Heart left ventricle (tissue), 16 donors: ENCODE results near the gene ACSL1. TPM values are rescaled to one million over a fixed set of nuclear protein-coding genes. Genes with fewer than 3 reads are reported as not detected.

Source experiments
- ATAC-seq, 4 donors: fragments of 200-7000 bp; cut with Tn5 transposase; one replicate each; pipeline ENCODE4 v1.9.1; 2020 to 2022; ENCODE audit warnings: moderate library complexity in 4 of 4, mild to moderate bottlenecking in 3 of 4, moderate number of reproducible peaks in 1 of 4
- DNase-seq, 5 donors: peaks; one replicate each; pipeline ENCODE4 v3.0.0-alpha.2; 2020
- H3K27ac ChIP-seq, 12 donors: fragments of 200-600 bp; sonication (generic) in 4 of 12; one replicate each; pipeline versions ENCODE4 v1.5.0 to v1.8.0; 2016 to 2022; ENCODE audit warnings: mild to moderate bottlenecking in 2 of 12
- H3K27me3 ChIP-seq, 9 donors: fragments of 200-600 bp; sonication (generic) in 2 of 9; one replicate each; pipeline versions ENCODE4 v1.5.1 to v1.8.0; 2016 to 2022; ENCODE audit warnings: mild to moderate bottlenecking in 3 of 9
- H3K36me3 ChIP-seq, 9 donors: fragments of 200-600 bp; sonication (generic) in 2 of 9; one replicate each; pipeline versions ENCODE4 v1.5.0 to v1.8.0; 2018 to 2022; ENCODE audit warnings: mild to moderate bottlenecking in 2 of 9
- H3K4me1 ChIP-seq, 12 donors: fragments of 200-600 bp; sonication (generic) in 4 of 12; one replicate each; pipeline versions ENCODE4 v1.5.0 to v1.8.0; 2016 to 2022; ENCODE audit warnings: mild to moderate bottlenecking in 3 of 12
- H3K4me3 ChIP-seq, 12 donors: fragments of 200-600 bp; sonication (generic) in 4 of 12; one replicate each; pipeline versions ENCODE4 v1.5.0 to v1.8.0; 2017 to 2022; ENCODE audit warnings: mild to moderate bottlenecking in 9 of 12, moderate library complexity in 4 of 12
- H3K9me3 ChIP-seq, 12 donors: fragments of 200-600 bp; sonication (generic) in 4 of 12; one replicate each; pipeline versions ENCODE4 v1.5.0 to v1.8.0; 2016 to 2022; ENCODE audit warnings: mild to moderate bottlenecking in 1 of 12
- CTCF ChIP-seq, 12 donors: fragments of 200-600 bp; sonication (generic) in 4 of 12; IDR thresholded peaks; one replicate each; pipeline versions ENCODE4 v1.5.0 to v1.8.0; 2018 to 2022; ENCODE audit warnings: antibody characterized with exemption in 12 of 12, mild to moderate bottlenecking in 5 of 12
- POLR2A ChIP-seq, 2 donors: fragments of 450-650 bp; IDR thresholded peaks; one replicate each; pipeline ENCODE4 v1.6.1; 2017; ENCODE audit warnings: antibody characterized with exemption in 2 of 2, mild to moderate bottlenecking in 2 of 2, moderate library complexity in 2 of 2
- WGBS, 4 donors: extraction: QIAGEN DNeasy Blood & Tissue Kit in 2 of 4; methylation state at CpG; one replicate each; pipeline versions ENCODE4 v1.1.5 to v1.1.7; 2013 to 2018; 5-methylcytosine and 5-hydroxymethylcytosine counted together
- intact Hi-C, 10 donors: fragments of 100-400 bp; cut with DNase I; formaldehyde crosslinking; loops; one replicate each; pipeline versions ENCODE4 v1.11.1 to v1.14.2; 2022
- polyA plus RNA-seq, 2 donors: library from polyadenylated mRNA; stranded (reverse); fragments of 200-250 nt; gene quantifications; one replicate each; pipeline ENCODE4 v1.2.3, GENCODE V29; 2013
- total RNA-seq, 9 donors: library from RNA; depleted of rRNA in 2 of 9; stranded (reverse); fragments of >200 nt in 2 of 9; fragmentation: NEBNext Ultra II Directional in 3 of 9; extraction: Animal tissue kit (Norgen Biotek cat#: 25700) in 3 of 9; gene quantifications; one replicate each; pipeline versions ENCODE4 v1.1.0 to v1.2.4, GENCODE V29; 2016 to 2023
- donor health status: ischemic (EF 13 %, LVEDD 7.1; RV severe dilation, severe dysfunction).
- donor health status: healthy with polysubstance abuse.
- donor health status: DM: no; HTN: yes; CAD: no.
- donor health status: DM: no; HTN: no; CAD: no.
- donor health status: ischemic (EF 25% LVEDD 6.9; RV normal size, moderate dysfunction).
- donor health status: ischemic (EF 25% LVEDD 5.7; RV mildly dilated, moderate dysfunction).
- donor health status: healthy.
- donor health status: DM: yes; HTN: yes; CAD: no.
- donor health status: ischemic (EF 35%, LVEDD 5.7; RV mildly dilated, moderate dysfunction).
- donor health status: nonischemic (EF 11% LVEDD 7.7; RV severe dilation, severe dysfunction).
- donor health status: DM: yes; HTN: yes; CAD: no.
- donor health status: PGD.
- donor health status: ischemic (EF 29% LVEDD 5.4; RV normal size, mild dysfunction).
- donor health status: nonischemic (EF 23%, LVEDD 6.1; RV moderate dilation, normal function).

The ACSL1 gene
- total and polyA plus RNA-seq, 11 donors = 171 to 603 (median 266) TPM

- Histone ChIP-seq H3K27me3 (no peaks in the 10 kb centered on the region), H3K27ac (peak overlapping the region; percentile 78 to 98 (median 92)), H3K36me3 (no peaks in the 10 kb centered on the region), H3K4me3 (peak overlapping the region in 4 of 12 donors; percentile 3 to 13 (median 4)), H3K9me3 (no peaks in the 10 kb centered on the region), H3K4me1 (peaks cover 0 to 99% (median 73%) of the 10 kb centered on the region in 12 donors)
- TF ChIP-seq CTCF (IDR thresholded peaks at IDR 0.05) (no peak), POLR2A (IDR thresholded peaks at IDR 0.05) (no peak)
- intact Hi-C loops = loop anchor here in 3 of 10 donors (5.0 kb wide), 3 partner anchors 57 to 67 kb away; no protein-coding TSS in a partner anchor
- 36 to 44% (median 41%) methylated on average over 5 of the region's 5 CpGs for WGBS, 4 donors
- no peak for DNase-seq
- no peak for ATAC-seq
Observed at GRCh38 chr4:184814686-184815045, 11.1 kb downstream of the ACSL1 start.

GRCh38 chr4:184812651-184813181 is 13.1 kb downstream of the ACSL1 start:
- intact Hi-C loops = loop anchor here in 1 of 10 donors (5.0 kb wide), 1 partner anchor 65 kb away; no protein-coding TSS in a partner anchor
- H3K9me3 ChIP-seq = no peaks in the 10 kb centered on the region
- H3K27me3 ChIP-seq = no peaks in the 10 kb centered on the region
- DNase-seq (no peak), ATAC-seq (peak in 2 of 4 donors; percentile 2 to 11)
- peaks cover 0 to 96% (median 72%) of the 10 kb centered on the region in 12 donors for H3K4me1 ChIP-seq
- no peaks in the 10 kb centered on the region for H3K36me3 ChIP-seq
- H3K27ac ChIP-seq = peak overlapping the region; percentile 29 to 94 (median 70)
- peak overlapping the region in 1 of 12 donors; percentile 14 for H3K4me3 ChIP-seq
- TF ChIP-seq CTCF (IDR thresholded peaks at IDR 0.05) = no peak
- TF ChIP-seq POLR2A (IDR thresholded peaks at IDR 0.05) = no peak
- 41 to 48% (median 45%) methylated on average over 8 of the region's 8 CpGs for WGBS, 4 donors

DNA sequence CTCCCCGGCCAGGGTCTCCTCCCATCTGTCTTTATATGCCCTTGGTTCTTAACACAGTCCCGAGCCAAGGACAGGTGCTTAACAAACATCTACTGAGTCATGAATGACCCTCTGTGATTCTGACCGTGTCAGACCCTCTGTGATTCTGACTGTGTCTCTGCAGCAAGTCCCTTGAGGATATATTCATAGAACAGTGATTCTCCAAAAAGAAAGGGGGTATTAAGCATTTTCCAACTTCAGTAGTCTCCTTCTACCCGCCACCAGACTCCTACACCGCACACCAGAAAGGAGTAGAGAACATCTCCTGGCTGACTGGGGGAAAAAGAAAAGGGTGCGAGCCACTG is 13.6 kb downstream of the ACSL1 start:
- H3K4me1 ChIP-seq = peaks cover 0 to 96% (median 71%) of the 10 kb centered on the region in 12 donors
- ATAC-seq (no peak), DNase-seq (no peak)
- H3K9me3 ChIP-seq = no peaks in the 10 kb centered on the region
- TF ChIP-seq CTCF (IDR thresholded peaks at IDR 0.05) (no peak), POLR2A (IDR thresholded peaks at IDR 0.05) (no peak)
- intact Hi-C loops = loop anchor here in 1 of 10 donors (5.0 kb wide), 1 partner anchor 65 kb away; no protein-coding TSS in a partner anchor
- H3K4me3 ChIP-seq = no peak overlapping the region
- H3K27ac ChIP-seq = peak overlapping the region; percentile 32 to 94 (median 70)
- no peaks in the 10 kb centered on the region for H3K27me3 ChIP-seq
- 75 to 87% (median 82%) methylated on average over 6 of the region's 6 CpGs for WGBS, 4 donors
- no peaks in the 10 kb centered on the region for H3K36me3 ChIP-seq

- Histone ChIP-seq H3K4me1 (peaks cover 4 to 96% (median 72%) of the 10 kb centered on the region in 12 donors), H3K27me3 (no peaks in the 10 kb centered on the region), H3K36me3 (no peaks in the 10 kb centered on the region), H3K4me3 (no peak overlapping the region), H3K9me3 (no peaks in the 10 kb centered on the region), H3K27ac (peak overlapping the region in 8 of 12 donors; percentile 60 to 94 (median 84))
- peak in 1 of 4 donors; percentile 2 for ATAC-seq
- intact Hi-C loops = loop anchor here in 1 of 10 donors (5.0 kb wide), 1 partner anchor 64 kb away; no protein-coding TSS in a partner anchor
- WGBS, 4 donors = 88 to 94% (median 91%) methylated on average over 8 of the region's 8 CpGs
- no peak for TF ChIP-seq CTCF (IDR thresholded peaks at IDR 0.05)
- DNase-seq = no peak
Observed at GRCh38 chr4:184811526-184812198, 14.1 kb downstream of the ACSL1 start.
